Measurements from ENCODE around the gene SUPV3L1.

SUPV3L1 gene

GRCh38 chr10:69145329-69145728 is 34.7 kb upstream of the SUPV3L1 start:
- TF ChIP-seq, protein P1, sequence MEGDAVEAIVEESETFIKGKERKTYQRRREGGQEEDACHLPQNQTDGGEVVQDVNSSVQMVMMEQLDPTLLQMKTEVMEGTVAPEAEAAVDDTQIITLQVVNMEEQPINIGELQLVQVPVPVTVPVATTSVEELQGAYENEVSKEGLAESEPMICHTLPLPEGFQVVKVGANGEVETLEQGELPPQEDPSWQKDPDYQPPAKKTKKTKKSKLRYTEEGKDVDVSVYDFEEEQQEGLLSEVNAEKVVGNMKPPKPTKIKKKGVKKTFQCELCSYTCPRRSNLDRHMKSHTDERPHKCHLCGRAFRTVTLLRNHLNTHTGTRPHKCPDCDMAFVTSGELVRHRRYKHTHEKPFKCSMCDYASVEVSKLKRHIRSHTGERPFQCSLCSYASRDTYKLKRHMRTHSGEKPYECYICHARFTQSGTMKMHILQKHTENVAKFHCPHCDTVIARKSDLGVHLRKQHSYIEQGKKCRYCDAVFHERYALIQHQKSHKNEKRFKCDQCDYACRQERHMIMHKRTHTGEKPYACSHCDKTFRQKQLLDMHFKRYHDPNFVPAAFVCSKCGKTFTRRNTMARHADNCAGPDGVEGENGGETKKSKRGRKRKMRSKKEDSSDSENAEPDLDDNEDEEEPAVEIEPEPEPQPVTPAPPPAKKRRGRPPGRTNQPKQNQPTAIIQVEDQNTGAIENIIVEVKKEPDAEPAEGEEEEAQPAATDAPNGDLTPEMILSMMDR (IDR thresholded peaks at IDR 0.05) = no peak
- Histone ChIP-seq H3K4me3 (ENCODE audit: low read depth in 1 of 2, low read length in 1 of 2) (no peak overlapping the region), H3K27me3 (no peaks in the 10 kb centered on the region), H3K4me1 (ENCODE audit: control insufficient read depth in 1 of 2, insufficient read depth in 1 of 2, low read depth in 1 of 2, low read length in 1 of 2) (peaks cover 16 to 20% of the 10 kb centered on the region in 2 experiments), H3K36me3 (no peaks in the 10 kb centered on the region), H3K27ac (no peak overlapping the region), H3K9me3 (no peaks in the 10 kb centered on the region)

DNA sequence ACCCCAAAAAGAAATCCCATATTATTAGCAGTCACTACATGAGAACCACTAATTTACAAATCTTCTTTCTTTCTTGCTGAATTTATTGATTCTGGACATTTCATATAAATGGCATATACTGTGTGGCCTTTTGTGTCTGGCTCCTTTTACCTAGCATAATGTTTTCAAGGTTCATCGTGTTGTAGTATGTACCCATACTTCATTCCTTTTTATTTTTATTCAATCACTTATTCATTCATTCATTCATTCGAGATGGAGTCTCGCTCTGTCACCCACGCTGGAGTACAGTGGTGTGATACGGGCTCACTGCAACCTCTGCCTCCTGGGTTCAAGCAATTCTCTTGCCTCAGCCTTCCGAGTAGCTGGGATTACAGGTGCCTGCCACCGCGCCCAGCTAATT is 34.2 kb upstream of the SUPV3L1 start:
- H3K27me3 ChIP-seq = no peaks in the 10 kb centered on the region
- no peaks in the 10 kb centered on the region for H3K36me3 ChIP-seq
- TF ChIP-seq, protein P1 (IDR thresholded peaks at IDR 0.05) = no peak
- peaks cover 16 to 20% of the 10 kb centered on the region in 2 experiments for H3K4me1 ChIP-seq (ENCODE audit: control insufficient read depth in 1 of 2, insufficient read depth in 1 of 2, low read depth in 1 of 2, low read length in 1 of 2)
- H3K9me3 ChIP-seq = no peaks in the 10 kb centered on the region
- H3K27ac ChIP-seq = no peak overlapping the region
- H3K4me3 ChIP-seq (ENCODE audit: low read depth in 1 of 2, low read length in 1 of 2) = no peak overlapping the region

GRCh38 chr10:69146759-69147158 is 33.3 kb upstream of the SUPV3L1 start:
- peaks cover 16 to 20% of the 10 kb centered on the region in 2 experiments for H3K4me1 ChIP-seq (ENCODE audit: control insufficient read depth in 1 of 2, insufficient read depth in 1 of 2, low read depth in 1 of 2, low read length in 1 of 2)
- no peaks in the 10 kb centered on the region for H3K27me3 ChIP-seq
- TF ChIP-seq, protein P1 (IDR thresholded peaks at IDR 0.05) = no peak
- H3K9me3 ChIP-seq = no peaks in the 10 kb centered on the region
- peak overlapping the region; percentile 14 for H3K27ac ChIP-seq
- no peaks in the 10 kb centered on the region for H3K36me3 ChIP-seq
- H3K4me3 ChIP-seq (ENCODE audit: low read depth in 1 of 2, low read length in 1 of 2) = no peak overlapping the region

- H3K4me3 ChIP-seq (ENCODE audit: low read depth in 1 of 2, low read length in 1 of 2) = no peak overlapping the region
- H3K36me3 ChIP-seq = peaks cover 3% of the 10 kb centered on the region
- peaks cover under 1% of the 10 kb centered on the region in 2 experiments for H3K4me1 ChIP-seq (ENCODE audit: control insufficient read depth in 1 of 2, insufficient read depth in 1 of 2, low read depth in 1 of 2, low read length in 1 of 2)
- no peaks in the 10 kb centered on the region for H3K27me3 ChIP-seq
- TF ChIP-seq, protein P1 (IDR thresholded peaks at IDR 0.05) = no peak
- H3K27ac ChIP-seq = no peak overlapping the region
- no peaks in the 10 kb centered on the region for H3K9me3 ChIP-seq
These were observed 28.1 kb upstream of the SUPV3L1 start for GRCh38 chr10:69151984-69152383.

- H3K4me1 ChIP-seq (ENCODE audit: control insufficient read depth in 1 of 2, insufficient read depth in 1 of 2, low read depth in 1 of 2, low read length in 1 of 2) = no peaks in the 10 kb centered on the region
- no peak overlapping the region for H3K27ac ChIP-seq
- no peaks in the 10 kb centered on the region for H3K9me3 ChIP-seq
- TF ChIP-seq, protein P1 (IDR thresholded peaks at IDR 0.05) = no peak
- H3K27me3 ChIP-seq = no peaks in the 10 kb centered on the region
- peaks cover 13% of the 10 kb centered on the region for H3K36me3 ChIP-seq
- H3K4me3 ChIP-seq (ENCODE audit: low read depth in 1 of 2, low read length in 1 of 2) = no peak overlapping the region
These were observed 26.8 kb upstream of the SUPV3L1 start for GRCh38 chr10:69153227-69153626.

DNA sequence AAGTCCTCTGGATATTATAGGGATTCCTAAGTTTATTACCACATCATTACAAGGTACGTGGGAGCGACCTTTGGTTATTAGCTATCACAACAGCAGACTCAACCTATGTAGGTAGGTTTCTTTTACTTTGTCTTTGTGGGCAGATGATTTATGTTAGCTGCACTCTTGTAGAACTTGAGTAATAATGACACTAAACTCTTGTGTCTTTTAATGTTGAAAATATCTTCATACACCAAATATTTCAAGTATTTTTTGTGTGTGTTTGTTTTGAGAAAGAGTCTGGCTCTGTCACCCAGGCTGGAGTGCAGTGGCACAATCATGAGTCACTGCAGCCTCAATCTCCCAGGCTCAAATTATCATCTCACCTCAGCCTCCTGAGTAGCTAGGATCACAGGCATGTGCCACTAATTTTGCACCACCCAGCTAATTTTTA is 19.2 kb upstream of the SUPV3L1 start:
- TF ChIP-seq, protein P1 (IDR thresholded peaks at IDR 0.05) = no peak
- no peak overlapping the region for H3K27ac ChIP-seq
- H3K27me3 ChIP-seq = no peaks in the 10 kb centered on the region
- no peaks in the 10 kb centered on the region for H3K9me3 ChIP-seq
- H3K4me3 ChIP-seq (ENCODE audit: low read depth in 1 of 2, low read length in 1 of 2) = no peak overlapping the region
- H3K4me1 ChIP-seq (ENCODE audit: control insufficient read depth in 1 of 2, insufficient read depth in 1 of 2, low read depth in 1 of 2, low read length in 1 of 2) = no peaks in the 10 kb centered on the region
- peaks cover 74% of the 10 kb centered on the region for H3K36me3 ChIP-seq
